ENCODE results near the gene HLF.

Gene HLF

GRCh38 chr17:55279203-55279602, 14.4 kb downstream of the HLF start:
- no peak overlapping the region for H3K27ac Mint-ChIP-seq
- no peaks in the 10 kb centered on the region for H3K9me3 Mint-ChIP-seq
- no peaks in the 10 kb centered on the region for H3K4me1 Mint-ChIP-seq

GRCh38 chr17:55279788-55280187, 15.0 kb downstream of the HLF start:
- Mint-ChIP-seq H3K36me3 (no peaks in the 10 kb centered on the region), H3K27ac (no peak overlapping the region), H3K9me3 (no peaks in the 10 kb centered on the region), H3K4me1 (no peaks in the 10 kb centered on the region), H3K4me3 (no peak overlapping the region)
- DNase-seq (ENCODE audit: low spot score in 2 of 2) (no peak), ATAC-seq (no peak)

More at GRCh38 chr17:55279203-55279602, 14.4 kb downstream of the HLF start:
- Mint-ChIP-seq H3K36me3 (no peaks in the 10 kb centered on the region), H3K4me3 (no peak overlapping the region)
- ATAC-seq: no peak
- DNase-seq (ENCODE audit: low spot score in 2 of 2): no peak

- Mint-ChIP-seq H3K9me3 (no peaks in the 10 kb centered on the region), H3K27ac (no peak overlapping the region), H3K36me3 (no peaks in the 10 kb centered on the region), H3K4me3 (no peak overlapping the region), H3K4me1 (no peaks in the 10 kb centered on the region)
- DNase-seq (ENCODE audit: low spot score in 2 of 2) (no peak), ATAC-seq (no peak)
Observed at GRCh38 chr17:55280212-55280611, 15.5 kb downstream of the HLF start.

- H3K9me3 Mint-ChIP-seq: no peaks in the 10 kb centered on the region
- H3K36me3 Mint-ChIP-seq: no peaks in the 10 kb centered on the region
- H3K27ac Mint-ChIP-seq: no peak overlapping the region
- DNase-seq (ENCODE audit: low spot score in 2 of 2) (no peak), ATAC-seq (no peak)
- no peak overlapping the region for H3K4me3 Mint-ChIP-seq
- H3K4me1 Mint-ChIP-seq: no peaks in the 10 kb centered on the region
Observed at GRCh38 chr17:55281649-55282378, 17.1 kb downstream of the HLF start.

GRCh38 chr17:55282379-55282702, 17.6 kb downstream of the HLF start:
- Mint-ChIP-seq H3K9me3 (no peaks in the 10 kb centered on the region), H3K4me1 (no peaks in the 10 kb centered on the region), H3K36me3 (no peaks in the 10 kb centered on the region), H3K4me3 (no peak overlapping the region), H3K27ac (no peak overlapping the region)
- no peak for ATAC-seq
- DNase-seq (ENCODE audit: low spot score in 2 of 2): no peak

GRCh38 chr17:55282741-55283140, 18.0 kb downstream of the HLF start:
- H3K4me1 Mint-ChIP-seq: no peaks in the 10 kb centered on the region
- no peak overlapping the region for H3K4me3 Mint-ChIP-seq
- no peaks in the 10 kb centered on the region for H3K36me3 Mint-ChIP-seq
- DNase-seq (ENCODE audit: low spot score in 2 of 2) (no peak), ATAC-seq (no peak)
- H3K9me3 Mint-ChIP-seq: no peaks in the 10 kb centered on the region
- no peak overlapping the region for H3K27ac Mint-ChIP-seq

- Mint-ChIP-seq H3K4me3 (no peak overlapping the region), H3K36me3 (no peaks in the 10 kb centered on the region), H3K27ac (no peak overlapping the region), H3K4me1 (no peaks in the 10 kb centered on the region), H3K9me3 (no peaks in the 10 kb centered on the region)
- DNase-seq (ENCODE audit: low spot score in 2 of 2) (no peak), ATAC-seq (no peak)
Observed at GRCh38 chr17:55283256-55283965, 18.7 kb downstream of the HLF start.

GRCh38 chr17:55284001-55284884, 19.5 kb downstream of the HLF start:
- Mint-ChIP-seq H3K4me1 (no peaks in the 10 kb centered on the region), H3K4me3 (no peak overlapping the region), H3K27ac (no peak overlapping the region), H3K36me3 (no peaks in the 10 kb centered on the region), H3K9me3 (no peaks in the 10 kb centered on the region)
- ATAC-seq (no peak), DNase-seq (ENCODE audit: low spot score in 2 of 2) (no peak)

GRCh38 chr17:55284944-55285339, 20.2 kb downstream of the HLF start:
- H3K9me3 Mint-ChIP-seq: no peaks in the 10 kb centered on the region
- DNase-seq (ENCODE audit: low spot score in 2 of 2) (no peak), ATAC-seq (peak; percentile 36)
- no peak overlapping the region for H3K4me3 Mint-ChIP-seq
- no peaks in the 10 kb centered on the region for H3K36me3 Mint-ChIP-seq
- H3K4me1 Mint-ChIP-seq: no peaks in the 10 kb centered on the region
- H3K27ac Mint-ChIP-seq: no peak overlapping the region

- DNase-seq (ENCODE audit: low spot score in 2 of 2) (no peak), ATAC-seq (no peak)
- Mint-ChIP-seq H3K4me1 (no peaks in the 10 kb centered on the region), H3K4me3 (no peak overlapping the region), H3K9me3 (no peaks in the 10 kb centered on the region), H3K27ac (no peak overlapping the region), H3K36me3 (no peaks in the 10 kb centered on the region)
Observed at GRCh38 chr17:55285340-55286301, 20.9 kb downstream of the HLF start.

GRCh38 chr17:55286681-55287589, 22.2 kb downstream of the HLF start:
- H3K27ac Mint-ChIP-seq: no peak overlapping the region
- H3K9me3 Mint-ChIP-seq: no peaks in the 10 kb centered on the region
- DNase-seq (ENCODE audit: low spot score in 2 of 2) (no peak), ATAC-seq (no peak)
- no peaks in the 10 kb centered on the region for H3K36me3 Mint-ChIP-seq
- H3K4me1 Mint-ChIP-seq: no peaks in the 10 kb centered on the region
- no peak overlapping the region for H3K4me3 Mint-ChIP-seq

- no peak for DNase-seq (ENCODE audit: low spot score in 2 of 2)
- H3K27ac Mint-ChIP-seq: no peak overlapping the region
- H3K4me1 Mint-ChIP-seq: no peaks in the 10 kb centered on the region
- no peaks in the 10 kb centered on the region for H3K9me3 Mint-ChIP-seq
- no peak overlapping the region for H3K4me3 Mint-ChIP-seq
- no peaks in the 10 kb centered on the region for H3K36me3 Mint-ChIP-seq
- no peak for ATAC-seq
Observed at GRCh38 chr17:55288356-55289105, 23.8 kb downstream of the HLF start.

- H3K36me3 Mint-ChIP-seq: no peaks in the 10 kb centered on the region
- no peak overlapping the region for H3K27ac Mint-ChIP-seq
- no peak for DNase-seq (ENCODE audit: low spot score in 2 of 2)
- H3K4me3 Mint-ChIP-seq: no peak overlapping the region
- no peak for ATAC-seq
- no peaks in the 10 kb centered on the region for H3K4me1 Mint-ChIP-seq
- no peaks in the 10 kb centered on the region for H3K9me3 Mint-ChIP-seq
Observed at GRCh38 chr17:55289106-55289446, 24.3 kb downstream of the HLF start.

All from stimulated activated effector memory CD8-positive, alpha-beta T cell treated with anti-CD3 and anti-CD28 coated beads, Interleukin-12 subunit alpha, Interleukin-12 subunit beta, amount 100 ng/mL, for 72 hours (primary cell).